Gastrocnemius medialis (tissue), 4 donors: Measurements from ENCODE around the gene ZNF683.

Experiments used
- POLR2A ChIP-seq, 2 donors: fragments of 450-650 bp; IDR thresholded peaks; one replicate each; pipeline ENCODE4 v1.6.1; 2017; ENCODE audit warnings: antibody characterized with exemption in 2 of 2, mild to moderate bottlenecking in 2 of 2, moderate library complexity in 2 of 2
- TF ChIP-seq, protein P1 (sequence below), 5 experiments: fragments of 450-650 bp in 3 of 5; fragments of 200-600 bp in 2 of 5; sonication (generic) in 2 of 5; IDR thresholded peaks in 4 of 5; conservative IDR thresholded peaks in 1 of 5; 1 replicate in 4 of 5; 2 replicates in 1 of 5; pipeline ENCODE4 v1.5.1; 2016 to 2019; ENCODE audit warnings: antibody characterized with exemption in 5 of 5, mild to moderate bottlenecking in 3 of 5, moderate library complexity in 3 of 5

DNA sequence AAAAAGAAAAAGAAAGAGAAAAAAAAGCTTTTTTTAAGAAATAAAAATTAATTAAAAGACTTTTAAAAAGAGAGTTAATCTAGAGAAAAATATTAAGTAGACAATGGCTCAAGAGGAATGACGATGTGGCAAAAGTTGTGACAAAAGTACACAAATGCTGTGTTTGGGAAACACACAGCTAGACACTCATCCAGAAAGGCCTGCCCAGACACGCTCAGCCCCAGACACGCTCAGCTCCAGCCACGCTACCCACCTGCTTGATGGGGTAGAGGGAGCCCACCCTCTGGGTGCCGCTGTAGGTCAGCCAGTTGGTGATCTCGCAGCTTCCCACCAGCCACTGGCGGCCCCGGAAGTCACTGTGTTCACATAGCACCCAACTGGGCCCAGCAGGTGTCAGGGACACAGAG is 44.6 kb downstream of the ZNF683 start:
- TF ChIP-seq, protein P1, sequence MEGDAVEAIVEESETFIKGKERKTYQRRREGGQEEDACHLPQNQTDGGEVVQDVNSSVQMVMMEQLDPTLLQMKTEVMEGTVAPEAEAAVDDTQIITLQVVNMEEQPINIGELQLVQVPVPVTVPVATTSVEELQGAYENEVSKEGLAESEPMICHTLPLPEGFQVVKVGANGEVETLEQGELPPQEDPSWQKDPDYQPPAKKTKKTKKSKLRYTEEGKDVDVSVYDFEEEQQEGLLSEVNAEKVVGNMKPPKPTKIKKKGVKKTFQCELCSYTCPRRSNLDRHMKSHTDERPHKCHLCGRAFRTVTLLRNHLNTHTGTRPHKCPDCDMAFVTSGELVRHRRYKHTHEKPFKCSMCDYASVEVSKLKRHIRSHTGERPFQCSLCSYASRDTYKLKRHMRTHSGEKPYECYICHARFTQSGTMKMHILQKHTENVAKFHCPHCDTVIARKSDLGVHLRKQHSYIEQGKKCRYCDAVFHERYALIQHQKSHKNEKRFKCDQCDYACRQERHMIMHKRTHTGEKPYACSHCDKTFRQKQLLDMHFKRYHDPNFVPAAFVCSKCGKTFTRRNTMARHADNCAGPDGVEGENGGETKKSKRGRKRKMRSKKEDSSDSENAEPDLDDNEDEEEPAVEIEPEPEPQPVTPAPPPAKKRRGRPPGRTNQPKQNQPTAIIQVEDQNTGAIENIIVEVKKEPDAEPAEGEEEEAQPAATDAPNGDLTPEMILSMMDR (IDR thresholded peaks at IDR 0.05 in 4 of 5, conservative IDR thresholded peaks at IDR 0.05 in 1 of 5), result no peak
- TF ChIP-seq POLR2A (IDR thresholded peaks at IDR 0.05), result no peak
